GM18526 (cell line): ENCODE data around the gene UBE2Z.
A peak's percentile ranks its signal among the peaks of the same experiment; 100 is the strongest.

Experiments
- POLR2A ChIP-seq: IDR thresholded peaks from 3 replicates; pipeline ENCODE4 v1.6.1; 2011; ENCODE audit not compliant: insufficient read length; ENCODE audit errors: extremely low read depth

Gene UBE2Z

DNA sequence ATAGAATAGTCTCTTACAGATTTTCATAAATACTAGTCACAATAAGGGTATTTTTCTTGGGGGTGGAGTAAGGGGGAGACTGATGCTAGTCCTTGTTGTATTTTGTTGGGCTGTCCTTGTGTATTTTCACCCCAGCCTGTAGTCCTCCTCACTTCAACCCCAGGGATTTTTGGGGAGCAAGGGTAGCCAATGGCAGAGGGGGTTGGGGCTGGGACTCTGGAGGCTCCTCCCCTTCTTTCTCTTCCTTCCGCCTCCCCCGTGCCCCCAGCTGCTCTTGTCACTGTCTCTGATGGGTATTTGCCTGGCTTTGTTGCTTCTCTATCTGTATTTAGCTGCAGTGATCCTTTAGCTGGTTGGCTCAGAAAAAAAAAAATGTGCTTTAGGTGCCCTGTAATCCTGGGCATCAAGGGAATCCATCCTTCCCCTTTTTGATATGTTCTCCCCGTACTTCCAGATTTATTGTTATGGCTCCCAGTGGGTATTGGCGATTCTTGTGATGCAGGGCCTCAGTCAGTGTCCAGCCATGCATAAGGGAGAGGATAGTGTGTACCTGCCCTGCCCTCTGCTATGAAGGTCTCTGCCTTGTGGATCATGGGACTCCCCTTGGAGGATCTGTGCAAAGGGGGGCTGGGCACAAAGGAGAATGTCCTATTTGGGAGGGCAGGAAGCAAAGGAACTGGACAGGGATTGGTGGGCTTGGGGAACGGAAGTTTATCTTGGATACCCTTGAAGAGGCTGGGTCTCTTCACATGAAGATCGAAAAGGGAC is 20.0 kb downstream of the UBE2Z start:
- no peak for TF ChIP-seq POLR2A

DNA sequence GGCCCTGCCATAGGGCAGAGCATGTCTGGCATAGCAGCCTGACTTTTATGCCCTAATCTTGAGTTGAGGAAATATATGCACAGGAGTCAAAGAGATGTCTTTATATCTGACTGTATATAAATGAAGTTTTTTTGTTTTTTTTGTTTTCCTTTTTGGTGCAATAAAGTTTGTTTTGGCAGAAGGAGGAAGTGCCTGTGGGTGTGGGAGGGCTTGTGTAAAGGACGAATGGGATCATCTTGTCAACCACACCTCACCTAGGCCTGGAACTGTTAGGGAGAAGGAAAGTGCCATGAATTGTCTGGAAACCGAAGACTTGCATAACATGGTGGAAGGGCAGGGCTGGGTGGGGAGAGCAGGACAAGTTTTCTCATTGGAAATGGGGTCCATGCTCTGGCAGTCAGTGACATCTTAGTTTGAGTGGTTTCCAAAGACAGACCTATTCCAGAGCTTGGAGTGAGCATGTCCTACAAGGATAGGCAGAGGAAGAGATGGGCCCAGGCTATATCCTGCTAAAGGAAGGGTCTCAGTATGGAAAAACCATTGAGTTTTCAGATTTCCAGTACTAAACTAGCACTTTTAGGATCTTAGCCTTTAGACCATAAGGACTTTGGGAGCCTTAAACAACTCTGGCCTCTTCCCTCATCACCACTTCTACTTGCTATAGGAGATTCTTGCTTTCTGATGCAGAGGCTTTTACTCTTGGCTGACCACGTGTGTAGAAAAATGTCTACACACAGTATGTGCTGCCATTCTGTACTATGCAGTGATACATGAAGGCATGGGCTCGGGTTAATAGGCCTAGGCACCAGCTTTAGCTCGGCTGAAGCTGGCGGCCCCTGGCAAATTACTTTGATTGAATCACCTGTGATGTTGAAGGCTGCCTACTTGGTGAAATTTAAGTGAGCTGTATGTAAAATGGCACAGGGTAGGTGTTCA is 20.9 kb downstream of the UBE2Z start:
- TF ChIP-seq POLR2A, result no peak

DNA sequence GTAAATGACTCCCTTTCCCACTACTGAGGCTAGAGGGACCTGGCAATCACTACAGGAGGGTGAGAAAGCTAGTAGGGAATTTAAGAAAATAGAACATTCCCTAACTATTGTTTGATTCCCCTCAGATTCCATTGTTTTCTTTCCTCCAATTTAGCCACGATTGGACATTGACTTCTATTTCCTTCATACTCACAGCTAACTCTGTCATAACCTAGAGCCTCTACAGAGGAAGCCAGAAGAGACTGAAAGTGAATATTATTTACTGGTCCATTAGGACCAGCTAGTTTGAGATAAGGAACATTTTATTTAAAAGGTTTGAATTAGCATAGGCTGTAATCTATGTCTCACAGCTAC is 21.6 kb downstream of the UBE2Z start:
- no peak for TF ChIP-seq POLR2A

DNA sequence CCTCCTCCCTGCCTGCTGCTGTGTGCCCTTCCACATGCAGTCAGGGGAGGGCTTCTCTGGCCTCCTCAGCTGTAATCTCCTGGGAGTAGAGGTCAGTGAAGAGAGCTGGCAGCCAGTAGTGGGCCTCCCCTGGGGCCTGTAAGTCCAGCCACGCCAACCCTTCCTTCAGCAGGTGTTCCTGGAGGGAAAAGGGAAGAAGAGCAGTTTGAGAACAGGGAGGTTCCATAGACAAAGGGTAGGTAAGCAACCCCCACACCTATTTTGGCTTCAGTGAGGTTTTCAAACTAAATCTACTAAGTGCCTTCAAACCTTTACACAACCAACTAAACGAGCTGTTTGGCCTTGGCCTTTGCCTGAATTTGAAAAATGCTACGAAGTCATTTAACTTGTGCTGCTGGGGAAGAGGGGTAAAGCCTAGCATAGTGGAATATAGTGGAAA is 22.2 kb downstream of the UBE2Z start:
- TF ChIP-seq POLR2A, result no peak

DNA sequence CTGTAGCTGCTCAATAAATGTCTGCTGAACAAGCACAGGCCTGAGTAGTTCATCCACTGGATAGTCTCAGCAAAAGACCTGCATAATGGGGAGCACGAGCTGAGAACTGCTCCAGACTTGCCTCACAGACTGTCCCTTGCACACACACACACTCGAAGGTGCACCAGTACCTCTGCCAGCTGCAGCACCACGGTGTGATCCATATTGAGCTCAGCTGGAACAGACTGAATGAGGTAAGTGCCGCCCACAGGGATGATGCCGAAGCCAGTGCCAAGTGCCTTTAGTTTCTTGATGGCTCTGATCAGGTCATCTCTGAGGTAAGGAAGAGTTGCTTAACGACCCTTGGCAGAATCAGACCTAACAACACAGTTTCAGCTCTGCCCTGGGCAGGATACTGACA is 24.8 kb downstream of the UBE2Z start:
- TF ChIP-seq POLR2A, result no peak

DNA sequence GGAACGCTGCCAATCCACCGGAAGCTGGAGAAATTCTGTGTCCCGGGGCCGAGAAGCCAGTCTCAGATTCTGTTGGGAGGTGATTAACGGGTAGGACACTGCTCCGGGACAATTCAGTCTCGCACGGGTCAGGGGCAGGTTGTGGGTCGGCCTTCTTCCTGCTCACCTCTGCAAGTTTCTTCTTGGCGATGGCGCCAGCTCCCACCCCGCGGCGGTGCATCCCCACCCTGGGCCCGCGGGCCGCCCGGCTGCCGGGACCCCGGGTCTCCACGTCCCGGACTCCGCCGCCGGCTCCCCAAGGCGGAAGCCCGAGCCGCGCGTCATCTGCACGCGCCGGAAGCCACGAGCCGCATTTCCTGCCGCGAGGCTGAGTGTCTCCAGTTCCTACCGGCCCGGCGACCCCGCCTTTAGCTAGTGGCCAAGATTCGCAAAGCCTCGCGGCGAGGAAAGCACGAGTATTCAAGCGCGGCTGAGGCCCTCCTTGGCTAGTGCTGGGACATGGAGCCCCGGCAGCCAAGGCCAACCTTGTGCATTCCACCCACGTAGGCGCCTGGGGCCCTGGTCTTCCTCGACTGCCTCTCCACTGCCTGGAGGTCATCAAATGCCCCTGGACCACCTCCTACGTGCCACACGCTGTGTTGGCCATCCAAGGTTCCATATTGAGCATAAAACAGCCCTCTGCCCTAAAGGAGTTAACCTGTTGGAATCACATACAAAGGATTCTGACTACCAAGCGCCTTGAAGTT is 36.5 kb downstream of the UBE2Z start, which contains the start of gene SNF8:
SNF8 (minus strand) TSS at position 328 of the 746 bp plus-strand sequence; CDS start at position 220, 108 bp downstream.
- TF ChIP-seq POLR2A, result peak; percentile 91

DNA sequence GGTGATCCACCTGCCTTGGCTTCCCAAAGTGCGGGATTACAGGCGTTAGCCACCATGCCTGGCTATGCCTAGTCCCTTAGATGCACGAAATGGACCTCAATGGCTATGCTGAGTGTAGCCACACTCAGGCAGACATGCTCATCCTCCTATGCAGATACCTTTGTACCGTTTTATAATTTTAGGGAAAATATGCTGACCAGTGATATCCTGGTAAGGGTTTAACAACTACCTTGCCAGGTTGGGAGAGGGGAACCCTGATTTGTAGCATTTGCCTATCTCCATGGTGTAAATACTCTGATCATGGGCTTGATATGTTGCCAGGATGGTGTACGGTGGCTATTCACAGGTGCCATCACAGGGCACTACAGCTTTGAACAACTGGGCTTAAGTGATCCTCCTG is 43.4 kb downstream of the UBE2Z start:
- TF ChIP-seq POLR2A, result no peak

DNA sequence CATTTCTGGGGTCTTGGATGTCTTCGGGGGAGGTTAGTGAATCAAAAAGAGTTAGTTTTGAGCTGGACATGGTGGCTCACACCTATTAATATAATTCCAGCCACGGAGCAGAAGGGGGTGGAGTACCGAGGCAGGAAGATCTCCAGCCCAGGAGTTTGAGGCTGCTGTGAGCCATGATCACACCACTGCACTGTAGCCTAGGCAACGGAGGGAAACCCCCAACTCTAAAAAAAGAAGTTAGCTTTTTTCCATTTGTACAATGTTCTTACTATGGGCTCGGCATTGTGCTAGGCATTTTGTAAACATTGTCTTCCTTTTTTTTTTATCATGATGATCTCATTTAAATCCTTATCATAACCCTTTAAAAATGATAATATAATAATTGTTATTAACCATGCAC is 44.7 kb downstream of the UBE2Z start:
- TF ChIP-seq POLR2A, result no peak

DNA sequence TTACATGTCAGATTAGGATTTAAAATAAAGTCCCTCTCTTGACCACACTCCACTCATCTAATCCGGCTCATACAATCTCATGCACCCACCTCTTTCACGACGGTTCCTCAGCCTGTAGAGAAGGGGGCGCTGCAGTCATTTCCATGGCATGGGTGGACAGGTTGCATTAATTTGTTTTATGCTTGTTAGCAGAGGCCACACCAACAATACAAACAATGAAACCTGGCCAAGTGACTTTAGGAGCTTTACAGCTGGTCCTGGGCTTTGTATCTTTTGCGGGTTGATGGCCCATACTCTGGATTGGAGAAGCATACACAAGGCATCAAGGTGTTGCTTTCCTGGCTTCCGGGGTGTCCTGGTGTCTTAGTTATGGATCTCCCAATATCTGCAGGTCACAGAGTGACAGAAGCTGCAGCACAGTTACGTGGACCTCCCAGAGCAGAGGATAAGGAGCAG is 46.1 kb downstream of the UBE2Z start:
- TF ChIP-seq POLR2A, result no peak

DNA sequence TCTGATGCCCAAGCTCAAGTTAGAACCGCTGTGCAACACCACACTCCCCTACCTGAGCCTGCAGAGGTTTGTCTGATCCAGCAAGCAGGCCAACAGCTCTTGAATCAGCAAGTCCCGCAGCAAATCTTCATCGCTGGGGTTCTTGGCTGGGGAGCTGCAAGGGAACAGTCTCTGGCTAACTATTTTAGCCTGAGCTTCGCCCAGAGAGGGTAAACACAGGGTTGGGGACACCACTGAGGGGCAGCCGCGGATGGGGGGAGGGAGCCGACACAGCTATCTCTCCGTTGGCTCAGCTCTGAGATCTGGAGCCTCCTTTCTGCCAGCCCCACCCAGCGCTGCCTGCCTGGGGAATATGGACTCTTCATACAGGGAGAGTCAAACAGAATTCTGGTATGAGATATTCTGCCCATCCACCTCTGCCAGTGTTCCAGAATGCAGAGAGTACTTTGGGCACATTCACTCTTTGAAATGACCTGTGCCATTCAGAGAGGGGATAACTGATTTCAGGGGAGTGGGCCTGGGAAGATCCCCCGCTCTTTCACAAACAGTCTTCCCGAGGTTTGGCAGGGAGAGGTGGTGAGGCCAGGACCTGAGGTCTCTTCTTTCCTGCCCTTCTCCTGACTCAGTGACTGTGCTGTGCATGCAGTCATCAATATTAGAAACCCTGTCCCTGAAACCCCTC is 52.8 kb downstream of the UBE2Z start:
- TF ChIP-seq POLR2A, result no peak

DNA sequence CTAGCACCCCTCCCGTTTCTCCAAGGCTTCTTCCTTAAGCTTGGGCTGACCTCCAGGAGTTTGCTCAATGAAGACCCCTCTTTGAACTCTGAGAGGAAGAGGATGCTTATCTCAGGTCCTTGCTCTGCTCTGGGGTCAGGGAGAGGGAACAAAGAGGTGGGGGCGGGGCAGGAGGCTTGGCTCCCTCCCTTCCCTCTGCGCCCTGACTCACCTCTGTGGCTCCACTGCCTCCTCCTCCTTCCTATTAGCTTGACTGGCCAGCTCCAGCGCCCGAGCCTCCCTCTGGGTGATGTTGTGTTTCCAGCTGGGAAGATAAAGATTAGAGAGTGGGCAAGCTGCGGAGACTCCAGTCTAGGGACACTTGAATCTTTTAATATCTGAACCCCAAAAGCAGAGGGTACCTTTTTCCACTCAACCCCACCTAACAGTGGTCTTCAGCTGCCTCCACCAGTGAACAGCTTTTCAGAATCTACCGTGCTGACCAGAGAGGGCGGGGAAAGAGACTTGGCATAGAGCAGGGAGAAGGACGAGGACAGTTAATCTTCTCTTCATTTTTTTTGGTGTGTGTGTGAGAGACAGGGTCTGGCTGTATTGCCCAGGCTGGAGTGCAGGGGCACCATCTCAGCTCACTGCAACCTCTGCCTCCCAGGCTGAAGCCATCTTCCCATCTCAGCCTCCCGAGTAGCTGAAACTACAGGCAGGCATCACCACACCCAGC is 53.5 kb downstream of the UBE2Z start:
- no peak for TF ChIP-seq POLR2A

DNA sequence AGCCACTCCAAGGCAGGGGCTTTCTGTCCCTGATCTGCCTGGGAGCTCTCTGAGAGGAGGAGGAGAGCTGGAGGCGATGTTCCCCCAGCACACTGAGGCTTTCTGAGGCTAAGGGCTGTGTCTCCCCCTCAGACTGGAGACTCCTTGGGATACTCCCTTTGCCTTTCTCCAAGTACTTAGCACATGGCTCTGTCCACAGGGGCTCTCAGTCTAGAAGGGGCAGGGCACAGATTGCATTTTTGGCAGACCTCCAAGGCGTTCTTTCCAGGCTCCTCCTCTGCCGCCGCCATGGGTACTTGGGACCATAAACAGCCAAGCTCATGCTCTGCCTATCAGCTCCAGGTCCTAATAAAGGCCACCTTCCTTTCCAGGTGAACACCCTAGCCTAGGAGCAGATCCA is 62.0 kb downstream of the UBE2Z start:
- TF ChIP-seq POLR2A, result no peak

DNA sequence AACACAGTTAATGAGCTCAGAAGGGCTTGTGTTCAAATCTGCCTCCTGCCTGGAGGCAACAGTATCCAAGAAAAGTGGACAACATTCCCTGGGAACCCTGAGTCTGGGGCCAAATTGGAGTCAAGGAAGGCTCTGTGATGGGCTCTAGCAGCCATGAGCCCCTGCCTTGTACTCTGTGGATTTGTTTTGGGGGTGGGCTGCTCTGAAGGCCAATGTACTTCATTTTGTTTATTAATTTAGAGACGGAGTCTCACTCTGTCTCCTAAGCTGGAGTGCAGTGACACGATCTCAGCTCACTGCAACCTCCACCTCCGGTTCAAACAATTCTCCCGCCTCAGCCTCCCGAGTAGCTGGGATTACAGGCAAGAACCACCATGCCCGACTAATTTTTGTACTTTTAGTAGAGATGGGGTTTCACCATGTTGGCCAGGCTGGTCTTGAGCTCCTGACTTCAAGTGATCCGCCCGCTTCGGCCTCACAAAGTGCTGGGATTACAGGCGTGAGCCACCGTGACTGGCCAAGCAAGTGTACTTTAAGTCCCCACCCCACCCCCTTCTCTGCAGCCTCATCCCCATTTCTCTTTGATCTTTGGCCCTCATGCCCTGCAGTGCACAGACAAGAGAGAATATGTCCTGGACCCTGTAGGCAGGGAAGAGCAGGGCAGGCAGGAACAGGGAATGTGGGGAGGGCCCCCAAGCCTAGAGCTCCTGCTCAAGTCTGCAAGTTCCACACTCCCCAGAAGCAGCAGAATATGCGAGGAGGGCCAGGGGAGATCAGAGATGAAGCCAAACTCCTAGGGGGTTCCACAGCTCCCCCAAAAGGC is 62.9 kb downstream of the UBE2Z start:
- no peak for TF ChIP-seq POLR2A
